HEK293T (cell line): ENCODE results near the gene IBA57.

Experiments used
- BHLHE40 ChIP-seq: fragments of 450-650 bp; IDR thresholded peaks from 2 replicates; pipeline ENCODE4 v1.6.1; 2016; ENCODE audit warnings: mild to moderate bottlenecking, moderate library complexity, borderline replicate concordance
- FOXK2 ChIP-seq: fragments of 450-650 bp; IDR thresholded peaks from 2 replicates; pipeline ENCODE4 v1.6.1; 2016; ENCODE audit warnings: mild to moderate bottlenecking
- FOXM1 ChIP-seq: fragments of 450-650 bp; IDR thresholded peaks from 2 replicates; pipeline ENCODE4 v1.6.1; 2017; ENCODE audit warnings: mild to moderate bottlenecking, borderline replicate concordance
- NFRKB ChIP-seq: fragments of 450-650 bp; IDR thresholded peaks from 2 replicates; pipeline ENCODE4 v1.6.1; 2016; ENCODE audit warnings: mild to moderate bottlenecking, moderate library complexity
- SP1 ChIP-seq: fragments of 450-650 bp; IDR thresholded peaks from 2 replicates; pipeline ENCODE4 v1.6.1; 2017
- SUZ12 ChIP-seq: fragments of 450-650 bp; IDR thresholded peaks from 2 replicates; pipeline ENCODE4 v1.6.1; 2016; ENCODE audit warnings: mild to moderate bottlenecking
- ZNF384 ChIP-seq: fragments of 450-650 bp; IDR thresholded peaks from 2 replicates; pipeline ENCODE4 v1.6.1; 2016

GRCh38 chr1:228152097-228152917, 13.3 kb upstream of the IBA57 start:
- TF ChIP-seq SUZ12 (no peak), ZNF384 (no peak), FOXM1 (no peak), SP1 (no peak), NFRKB (no peak), BHLHE40 (no peak), FOXK2 (no peak)
